Hepatic stellate cell (primary cell): ENCODE measurements around the gene BLTP1.
A peak's percentile ranks its signal among the peaks of the same experiment; 100 is the strongest.
"Not testable (repeated sequence)": the region's sequence is repeated elsewhere in the genome, so short reads cannot be mapped to it uniquely, and the experiment has no call there.

ENCODE experiments used
- DNase-seq: peaks from one replicate; pipeline ENCODE4 v3.0.0; 2011; ENCODE audit warnings: low spot score

Gene BLTP1, protein sequence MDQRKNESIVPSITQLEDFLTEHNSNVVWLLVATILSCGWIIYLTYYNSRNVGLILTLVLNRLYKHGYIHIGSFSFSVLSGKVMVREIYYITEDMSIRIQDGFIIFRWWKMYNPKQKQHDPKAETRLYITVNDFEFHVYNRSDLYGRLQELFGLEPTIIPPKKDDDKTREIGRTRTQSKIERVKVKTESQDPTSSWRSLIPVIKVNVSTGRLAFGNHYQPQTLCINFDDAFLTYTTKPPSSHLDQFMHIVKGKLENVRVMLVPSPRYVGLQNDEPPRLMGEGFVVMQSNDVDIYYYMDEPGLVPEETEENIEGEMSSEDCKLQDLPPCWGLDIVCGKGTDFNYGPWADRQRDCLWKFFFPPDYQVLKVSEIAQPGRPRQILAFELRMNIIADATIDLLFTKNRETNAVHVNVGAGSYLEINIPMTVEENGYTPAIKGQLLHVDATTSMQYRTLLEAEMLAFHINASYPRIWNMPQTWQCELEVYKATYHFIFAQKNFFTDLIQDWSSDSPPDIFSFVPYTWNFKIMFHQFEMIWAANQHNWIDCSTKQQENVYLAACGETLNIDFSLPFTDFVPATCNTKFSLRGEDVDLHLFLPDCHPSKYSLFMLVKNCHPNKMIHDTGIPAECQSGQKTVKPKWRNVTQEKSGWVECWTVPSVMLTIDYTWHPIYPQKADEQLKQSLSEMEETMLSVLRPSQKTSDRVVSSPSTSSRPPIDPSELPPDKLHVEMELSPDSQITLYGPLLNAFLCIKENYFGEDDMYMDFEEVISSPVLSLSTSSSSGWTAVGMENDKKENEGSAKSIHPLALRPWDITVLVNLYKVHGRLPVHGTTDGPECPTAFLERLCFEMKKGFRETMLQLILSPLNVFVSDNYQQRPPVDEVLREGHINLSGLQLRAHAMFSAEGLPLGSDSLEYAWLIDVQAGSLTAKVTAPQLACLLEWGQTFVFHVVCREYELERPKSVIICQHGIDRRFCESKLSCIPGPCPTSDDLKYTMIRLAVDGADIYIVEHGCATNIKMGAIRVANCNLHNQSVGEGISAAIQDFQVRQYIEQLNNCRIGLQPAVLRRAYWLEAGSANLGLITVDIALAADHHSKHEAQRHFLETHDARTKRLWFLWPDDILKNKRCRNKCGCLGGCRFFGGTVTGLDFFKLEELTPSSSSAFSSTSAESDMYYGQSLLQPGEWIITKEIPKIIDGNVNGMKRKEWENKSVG (N-terminal part only)

DNA sequence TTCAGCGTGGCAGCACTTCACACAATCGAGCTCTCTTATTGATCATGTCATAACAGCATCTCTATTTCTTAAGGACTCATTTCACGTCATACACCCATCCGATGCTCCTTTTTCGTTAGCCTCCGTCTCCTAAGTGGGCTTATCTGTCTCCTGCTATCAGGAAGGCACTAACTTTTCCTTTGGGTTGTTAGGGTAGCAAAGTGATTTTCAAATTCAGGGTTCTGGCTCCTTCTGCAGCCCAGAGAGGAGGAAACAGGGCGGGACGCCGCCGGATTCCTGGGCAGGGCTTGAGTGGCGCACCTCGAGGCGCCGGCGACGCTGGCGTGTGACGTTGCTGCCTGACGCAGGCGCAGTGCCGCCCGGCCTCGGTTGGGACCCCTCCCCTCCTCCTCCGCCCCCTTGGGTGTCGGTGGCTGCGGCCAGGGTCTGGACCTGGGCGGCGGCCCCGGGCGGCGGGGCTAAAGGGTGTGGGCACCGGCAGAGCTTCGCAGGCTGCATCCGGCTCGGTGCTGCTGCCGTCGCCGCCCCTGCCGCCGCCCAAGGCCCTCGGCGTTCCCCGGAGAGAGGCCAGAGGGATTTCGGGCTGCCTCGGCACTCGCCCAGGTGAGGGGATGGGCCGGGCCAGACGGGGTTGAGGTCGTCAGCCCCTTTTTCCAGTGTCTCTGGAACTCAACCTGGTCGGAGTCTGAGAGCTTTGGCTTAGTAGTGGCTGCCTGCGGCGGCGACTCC is at the start of gene BLTP1:
BLTP1 (plus strand) TSS at position 350 of the 729 bp plus-strand sequence. CDS start 18,317 bp downstream, outside the sequence.
- peak; percentile 89 for DNase-seq

DNA sequence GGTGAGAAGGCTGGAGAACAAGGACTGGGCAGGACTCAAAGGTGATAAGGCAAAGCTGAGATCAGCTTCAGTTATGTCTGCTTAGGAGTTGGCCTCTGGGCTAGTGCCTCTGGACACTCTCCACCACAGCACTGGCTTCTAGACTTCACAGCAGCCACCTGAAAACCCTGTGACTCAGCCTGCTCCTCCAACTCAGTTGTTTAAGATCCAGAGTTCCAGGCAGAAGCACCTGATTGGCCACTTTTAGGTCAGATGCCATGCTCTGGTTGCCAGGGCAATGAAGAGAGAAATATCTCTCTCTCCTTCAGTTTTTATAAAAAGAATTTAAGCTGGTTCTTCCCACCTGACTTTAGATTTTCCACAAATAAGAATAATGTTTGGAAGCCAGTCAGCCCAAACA is 47.9 kb upstream of the BLTP1 start:
- no peak for DNase-seq

DNA sequence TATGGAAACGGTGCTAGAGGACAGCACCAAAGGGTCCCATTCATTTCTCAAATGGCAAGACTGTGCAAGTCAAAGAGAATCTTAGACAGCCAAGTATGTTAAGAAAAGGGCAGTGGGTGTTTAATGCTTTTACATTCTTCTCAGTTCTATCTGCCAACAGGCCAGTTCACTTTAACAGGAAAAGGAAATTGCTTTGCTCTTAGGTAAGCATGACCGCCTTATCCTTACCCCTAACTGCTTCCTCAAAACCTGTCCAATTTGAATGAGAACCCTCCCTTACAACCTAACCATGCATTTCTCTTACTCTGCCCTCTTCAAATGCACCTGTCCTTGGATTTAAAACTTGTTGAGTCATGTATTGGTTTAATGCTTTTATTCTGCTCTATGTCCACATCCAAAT is 44.5 kb upstream of the BLTP1 start:
- no peak for DNase-seq

DNA sequence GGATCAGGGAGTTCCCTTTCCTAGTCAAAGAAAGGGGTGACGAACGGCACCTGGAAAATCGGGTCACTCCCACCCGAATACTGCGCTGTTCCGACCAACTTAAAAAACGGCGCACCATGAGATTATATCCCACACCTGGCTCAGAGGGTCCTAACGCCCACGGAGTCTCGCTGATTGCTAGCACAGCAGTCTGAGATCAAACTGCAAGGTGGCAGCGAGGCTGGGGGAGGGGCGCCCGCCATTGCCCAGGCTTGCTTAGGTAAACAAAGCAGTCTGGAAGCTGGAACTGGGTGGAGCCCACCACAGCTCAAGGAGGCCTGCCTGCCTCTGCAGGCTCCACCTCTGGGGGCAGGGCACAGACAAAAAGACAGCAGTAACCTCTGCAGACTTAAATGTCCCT is 41.8 kb upstream of the BLTP1 start:
- not testable (repeated sequence) for DNase-seq

DNA sequence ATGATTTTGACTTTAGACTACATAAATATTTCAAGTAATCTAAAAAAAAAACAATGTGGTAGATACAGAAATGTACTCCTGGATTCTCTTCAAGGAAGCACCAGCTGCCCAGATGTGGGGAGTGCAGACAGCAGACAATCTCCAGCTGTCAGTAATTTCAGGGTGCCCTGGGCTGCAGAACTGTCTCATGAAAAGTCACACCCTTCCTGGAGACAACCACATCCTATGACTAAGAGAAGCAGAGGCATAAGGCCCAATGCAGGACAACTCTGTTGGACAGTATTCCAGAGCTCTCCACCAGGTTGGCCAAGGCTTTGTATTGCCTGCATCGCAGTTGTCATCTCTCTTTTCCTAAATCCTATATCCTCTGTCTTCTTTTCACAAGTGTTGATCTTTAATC is 34.4 kb upstream of the BLTP1 start:
- DNase-seq, result peak; percentile 17

DNA sequence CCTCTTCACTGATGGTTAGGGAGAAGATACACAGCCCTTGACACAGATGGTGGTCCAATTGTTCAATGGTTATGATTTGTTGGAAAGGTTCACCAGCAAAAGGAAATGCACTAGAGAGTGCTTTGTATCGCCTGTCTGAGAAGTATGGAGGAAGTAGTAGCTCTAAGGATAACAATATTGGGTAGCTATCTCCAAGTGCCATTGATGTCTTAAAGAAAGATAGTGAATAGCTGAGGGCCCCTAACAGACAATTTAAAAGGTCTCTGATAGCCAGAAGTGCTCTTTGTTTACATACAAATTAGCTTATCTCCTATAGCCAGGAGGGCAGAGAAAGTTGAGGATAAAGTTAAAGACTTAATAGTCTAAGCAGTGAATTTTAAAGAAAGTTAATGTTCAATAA is 33.9 kb upstream of the BLTP1 start:
- DNase-seq, result no peak

DNA sequence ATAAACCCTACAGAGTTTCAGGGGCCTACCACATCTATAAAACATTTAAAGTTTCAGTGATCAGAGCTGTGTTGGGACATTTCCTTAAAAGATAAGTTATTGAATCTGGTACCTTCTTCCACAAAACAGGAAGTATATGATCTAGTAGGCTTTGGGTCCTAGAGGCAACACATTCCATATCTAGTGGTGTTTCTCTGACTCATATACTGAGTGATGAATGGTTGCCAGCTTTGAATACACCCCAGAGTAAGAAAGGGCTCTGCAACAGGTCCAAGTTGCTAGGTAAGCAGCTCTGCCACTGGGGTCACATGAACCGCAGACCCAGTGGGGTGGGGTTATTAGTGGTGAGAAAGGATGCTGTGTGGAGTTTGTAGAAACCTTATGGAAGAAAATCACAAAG is 32.4 kb upstream of the BLTP1 start:
- DNase-seq, result no peak

DNA sequence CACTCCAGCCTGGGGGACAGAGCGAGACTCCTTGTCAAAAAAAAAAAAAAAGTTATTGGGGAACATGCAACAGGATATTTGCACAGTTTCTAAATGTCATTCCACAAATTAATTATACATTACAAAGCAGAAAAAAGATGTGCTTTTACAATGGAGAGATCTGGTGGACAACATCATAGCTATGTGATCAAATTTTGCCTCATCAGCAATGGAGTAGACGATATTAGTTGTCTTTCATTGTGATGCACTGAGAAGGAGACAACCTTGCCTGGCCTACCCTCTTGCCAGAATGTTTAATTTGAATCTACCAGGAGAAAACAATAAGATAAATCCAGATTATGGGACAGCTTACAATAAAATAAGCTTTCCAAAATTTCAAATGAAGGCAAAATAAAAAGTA is 30.5 kb upstream of the BLTP1 start:
- no peak for DNase-seq

DNA sequence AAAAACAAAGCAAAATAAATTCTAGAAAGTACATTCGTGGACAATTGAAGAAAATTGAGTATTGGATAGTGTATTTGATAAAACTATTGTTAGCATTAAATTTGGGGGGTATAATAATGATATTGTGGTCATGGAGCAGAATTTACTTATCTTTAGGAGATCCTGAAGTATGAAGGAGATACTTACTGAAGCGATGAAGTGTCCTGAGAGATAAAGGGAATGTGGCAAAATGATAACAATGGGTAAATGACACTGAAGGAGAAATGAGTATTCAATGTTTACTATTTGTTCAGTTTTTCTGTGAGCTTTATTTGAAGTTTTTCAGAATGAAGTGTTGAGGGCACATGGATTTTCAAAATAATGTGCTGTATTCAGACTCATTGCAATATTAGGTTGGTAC is 30.0 kb upstream of the BLTP1 start:
- no peak for DNase-seq

DNA sequence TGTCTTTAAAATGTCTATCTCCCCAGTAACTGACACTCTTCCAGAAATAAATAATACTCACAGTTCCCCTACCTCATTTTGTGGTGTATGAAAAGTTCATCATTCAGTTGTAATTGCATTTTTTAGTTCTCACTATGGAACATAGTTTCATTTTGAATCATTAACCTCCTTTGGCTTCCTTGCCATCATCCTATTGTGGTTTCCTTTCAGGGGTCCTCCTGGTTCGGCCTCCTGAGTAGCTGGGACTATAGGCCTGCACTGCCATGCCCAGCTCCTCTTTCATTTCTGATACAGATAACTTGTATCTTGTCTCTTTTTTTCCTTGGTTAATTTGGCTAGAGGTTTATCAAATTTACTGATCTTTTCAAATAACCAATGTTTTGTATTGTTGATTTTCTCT is 23.1 kb upstream of the BLTP1 start:
- no peak for DNase-seq

DNA sequence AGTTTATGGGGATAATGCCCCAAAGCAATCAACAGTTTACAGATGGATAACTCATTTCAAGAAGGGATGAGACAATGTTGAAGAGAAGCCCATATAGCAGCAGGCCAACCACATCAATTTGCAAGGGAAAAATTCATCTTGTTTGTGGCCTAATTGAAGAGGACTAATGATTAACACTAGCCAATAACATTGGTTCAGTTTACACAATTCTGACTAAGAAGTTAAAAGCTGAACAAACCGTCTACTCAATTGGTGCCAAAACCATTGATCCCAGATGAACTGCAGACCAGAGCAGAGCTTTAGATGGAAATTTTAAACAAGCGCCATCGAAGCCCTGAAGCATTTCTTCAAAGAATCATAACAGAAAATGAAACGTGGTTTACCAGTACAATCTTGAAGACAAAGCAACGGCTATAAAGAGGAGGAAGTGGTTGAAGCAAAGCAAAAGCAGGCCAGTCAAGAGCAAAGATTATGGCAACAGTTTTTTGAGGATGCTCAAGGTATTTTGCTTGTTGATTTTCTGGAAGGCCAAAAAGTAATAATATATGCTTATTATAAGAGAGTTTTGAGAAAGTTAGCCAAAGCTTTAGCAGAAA is 20.5 kb upstream of the BLTP1 start:
- DNase-seq, result no peak

DNA sequence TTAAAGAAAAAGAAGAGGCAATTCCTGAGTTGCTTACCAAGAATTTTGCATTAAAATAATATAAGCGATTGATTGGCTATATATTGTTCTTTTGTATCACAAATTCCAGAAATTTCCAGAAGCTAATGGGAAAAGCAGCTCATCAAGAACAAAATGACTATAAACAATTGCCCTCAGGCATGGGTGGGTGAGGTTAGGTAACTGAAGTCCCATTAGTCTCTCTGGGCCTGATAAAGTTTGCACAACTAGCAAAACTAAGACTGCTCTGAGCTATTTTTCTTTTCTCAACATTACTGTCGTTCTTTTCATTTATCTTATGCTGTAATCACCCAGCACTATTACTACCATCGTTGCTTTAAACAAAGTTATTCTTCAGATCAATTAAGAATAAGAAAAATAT is 19.2 kb upstream of the BLTP1 start:
- no peak for DNase-seq

DNA sequence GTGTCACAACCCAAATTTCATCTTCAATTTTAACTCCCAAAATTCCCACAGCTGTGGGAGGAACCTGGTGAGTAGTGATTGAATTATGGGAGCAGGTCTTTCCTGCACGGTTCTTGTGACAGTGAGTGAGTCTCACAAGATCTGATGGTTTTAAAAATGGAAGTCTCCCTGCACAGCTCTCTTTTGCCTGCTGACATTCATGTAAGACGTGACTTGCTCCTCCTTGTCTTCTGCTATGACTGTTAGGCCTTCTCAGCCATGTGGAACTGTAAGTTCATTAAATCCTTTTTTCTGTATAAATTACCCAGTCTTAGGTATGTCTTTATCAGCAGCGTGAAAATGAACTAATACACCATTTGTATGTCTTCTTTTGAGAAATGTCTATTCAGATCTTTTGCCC is 13.0 kb upstream of the BLTP1 start:
- DNase-seq, result no peak

DNA sequence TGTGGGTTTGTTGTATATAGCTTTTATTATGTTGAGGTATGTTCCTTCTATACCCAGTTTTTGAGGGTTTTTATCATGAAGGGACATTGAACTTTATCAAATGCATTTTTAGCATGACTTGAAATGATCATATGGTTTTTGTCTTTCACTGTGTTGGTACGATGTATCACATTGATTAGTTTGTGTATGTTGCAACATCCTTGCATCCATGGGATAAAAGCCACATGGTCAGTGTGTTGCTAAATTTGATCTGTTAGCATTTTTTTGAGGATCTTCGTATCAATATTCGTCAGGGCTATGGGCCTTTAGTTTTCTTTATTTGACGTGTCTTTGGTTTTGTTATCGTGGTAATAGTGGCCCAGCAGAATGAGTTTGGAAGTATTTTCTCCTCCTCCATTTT is 11.3 kb upstream of the BLTP1 start:
- DNase-seq, result no peak

DNA sequence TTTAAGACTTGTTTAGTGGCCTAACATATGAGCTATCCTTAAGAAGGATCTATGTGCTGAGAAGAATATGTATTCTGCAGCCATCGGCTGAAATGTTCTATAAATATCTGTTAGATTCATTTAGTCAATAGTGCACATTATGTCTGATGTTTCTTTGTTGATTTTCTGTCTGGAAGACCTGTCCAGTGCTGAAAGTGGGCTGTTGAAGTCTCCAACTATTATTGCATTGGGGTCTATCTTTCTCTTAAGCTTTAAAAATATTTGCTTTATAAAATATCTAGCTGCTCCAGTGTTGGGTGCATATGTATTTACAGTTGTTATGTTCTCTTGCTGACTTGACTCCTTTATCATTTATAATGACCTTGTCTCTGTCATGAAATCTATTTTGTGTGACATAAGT is 9.4 kb upstream of the BLTP1 start:
- no peak for DNase-seq

DNA sequence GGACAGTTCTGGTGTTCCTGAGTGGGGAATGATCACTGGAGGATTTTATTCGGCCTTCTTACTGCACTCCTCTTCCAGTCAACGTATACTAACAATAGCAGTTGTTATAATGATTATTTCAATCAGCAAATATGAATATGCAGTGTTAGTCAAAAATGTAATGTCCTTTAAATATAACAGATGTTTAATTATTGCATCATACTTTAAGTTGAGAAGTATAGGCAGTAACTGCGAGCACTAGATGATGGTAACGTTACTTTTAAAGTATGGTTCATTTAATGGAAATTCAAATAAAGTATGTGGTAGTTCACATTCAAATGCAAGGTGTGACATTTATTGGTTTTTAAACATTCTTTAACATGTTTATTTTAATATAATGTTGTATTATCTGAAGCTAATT is 5.5 kb upstream of the BLTP1 start:
- no peak for DNase-seq

DNA sequence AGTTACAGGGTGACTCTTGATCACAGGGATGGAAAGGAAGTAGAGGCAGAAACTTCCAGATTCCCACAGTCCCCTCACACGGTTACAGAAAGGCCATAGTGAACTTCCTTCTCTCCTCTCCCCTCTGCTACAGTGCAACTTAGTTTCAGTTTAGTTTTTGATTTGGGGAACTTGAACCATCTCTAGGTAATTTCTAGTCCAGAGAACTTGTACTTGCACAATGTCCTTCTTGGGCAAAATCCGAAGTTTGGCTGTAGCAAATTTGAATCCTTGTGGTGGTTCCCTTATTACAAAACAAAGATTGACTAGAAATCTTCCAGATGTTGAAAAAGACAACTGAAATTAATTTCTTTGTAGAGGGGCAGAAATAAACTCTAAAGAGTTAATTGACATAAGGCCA is 1.2 kb upstream of the BLTP1 start:
- no peak for DNase-seq

DNA sequence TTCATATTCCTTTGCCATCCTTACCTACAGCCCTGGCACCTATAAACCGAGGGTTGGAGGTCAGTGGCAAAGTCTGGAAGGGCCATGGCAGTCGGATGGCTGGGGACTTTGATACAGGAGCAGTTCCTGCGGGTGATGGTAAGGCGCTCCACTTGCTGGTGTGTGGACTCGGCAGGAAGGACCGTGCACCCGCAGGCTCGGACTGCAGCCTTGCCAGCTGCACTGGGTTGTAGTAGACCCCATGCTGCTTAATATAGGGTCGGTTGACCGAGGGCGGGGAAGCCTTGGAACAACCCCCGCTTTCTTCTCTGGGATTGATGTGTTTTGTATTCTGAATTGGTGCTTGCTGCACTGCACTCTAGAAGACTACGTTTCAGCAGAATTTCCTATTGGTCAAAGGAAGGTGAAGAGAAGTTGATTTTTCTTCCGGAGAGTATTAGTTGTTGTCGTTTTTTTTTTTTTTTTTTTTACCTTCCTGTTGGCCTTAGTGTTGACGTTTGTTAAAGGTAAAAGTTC is 638 bp downstream of the BLTP1 start:
- DNase-seq, result peak; percentile 45

DNA sequence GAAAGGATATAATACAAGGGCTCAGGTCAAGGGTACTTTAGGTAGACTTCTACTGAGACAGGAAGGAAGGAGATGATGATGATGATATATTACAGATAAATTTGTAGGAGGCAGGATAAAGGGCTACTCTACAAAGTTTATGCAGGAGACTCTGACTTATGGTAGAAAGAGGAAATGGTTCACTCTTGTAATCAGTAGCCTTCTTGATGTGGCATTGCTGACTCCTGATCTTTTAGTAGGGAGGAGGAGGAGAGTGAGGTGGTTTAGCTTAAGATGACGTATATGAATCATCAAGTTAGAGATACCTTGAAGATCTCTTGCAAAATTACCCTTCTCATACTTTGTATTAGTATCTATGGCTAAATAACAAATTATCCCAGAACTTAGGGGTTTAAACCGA is 4.7 kb downstream of the BLTP1 start:
- no peak for DNase-seq

DNA sequence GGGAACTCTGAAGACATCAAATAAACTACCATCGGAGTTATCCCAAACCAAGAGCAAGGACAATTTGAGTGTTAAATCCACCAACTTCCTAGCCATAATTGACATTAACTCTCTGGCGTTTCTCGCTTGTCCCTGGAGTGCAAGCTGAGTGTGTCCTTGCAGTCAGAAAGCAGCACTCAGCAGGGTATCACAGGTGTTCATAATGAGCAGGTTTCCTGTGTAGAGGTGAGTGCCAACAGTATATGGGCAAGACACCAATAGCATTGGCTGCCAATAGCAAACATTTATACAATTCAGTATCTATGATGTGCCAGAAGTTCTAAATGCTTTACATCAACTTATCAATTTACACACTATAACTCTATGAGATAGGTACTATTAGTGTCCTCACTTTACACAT is 11.2 kb downstream of the BLTP1 start:
- no peak for DNase-seq

DNA sequence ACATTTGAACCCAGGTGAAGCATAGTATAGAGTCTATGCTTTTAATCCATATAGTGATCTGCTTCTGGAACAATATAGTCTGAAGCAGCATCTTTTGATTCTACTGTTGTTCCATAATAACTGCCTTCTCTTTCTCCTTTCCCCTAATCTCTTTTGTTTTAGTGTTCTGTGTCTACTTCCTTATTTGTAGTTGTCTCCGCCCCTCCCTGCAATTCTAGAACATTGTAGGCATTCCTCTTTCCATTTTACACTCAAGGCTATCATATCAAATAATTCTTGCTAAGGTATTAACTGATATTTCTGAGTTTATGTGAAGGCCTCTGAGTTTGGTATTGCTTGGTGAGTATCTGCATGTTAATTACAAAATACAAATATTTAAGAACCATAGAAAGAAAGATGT is 11.6 kb downstream of the BLTP1 start:
- no peak for DNase-seq
